ENCODE measurements around the gene VSTM2L.

GRCh38 chr20:37895166-37895565 lies 7.8 kb upstream of the VSTM2L start:
- TF ChIP-seq, protein P1, sequence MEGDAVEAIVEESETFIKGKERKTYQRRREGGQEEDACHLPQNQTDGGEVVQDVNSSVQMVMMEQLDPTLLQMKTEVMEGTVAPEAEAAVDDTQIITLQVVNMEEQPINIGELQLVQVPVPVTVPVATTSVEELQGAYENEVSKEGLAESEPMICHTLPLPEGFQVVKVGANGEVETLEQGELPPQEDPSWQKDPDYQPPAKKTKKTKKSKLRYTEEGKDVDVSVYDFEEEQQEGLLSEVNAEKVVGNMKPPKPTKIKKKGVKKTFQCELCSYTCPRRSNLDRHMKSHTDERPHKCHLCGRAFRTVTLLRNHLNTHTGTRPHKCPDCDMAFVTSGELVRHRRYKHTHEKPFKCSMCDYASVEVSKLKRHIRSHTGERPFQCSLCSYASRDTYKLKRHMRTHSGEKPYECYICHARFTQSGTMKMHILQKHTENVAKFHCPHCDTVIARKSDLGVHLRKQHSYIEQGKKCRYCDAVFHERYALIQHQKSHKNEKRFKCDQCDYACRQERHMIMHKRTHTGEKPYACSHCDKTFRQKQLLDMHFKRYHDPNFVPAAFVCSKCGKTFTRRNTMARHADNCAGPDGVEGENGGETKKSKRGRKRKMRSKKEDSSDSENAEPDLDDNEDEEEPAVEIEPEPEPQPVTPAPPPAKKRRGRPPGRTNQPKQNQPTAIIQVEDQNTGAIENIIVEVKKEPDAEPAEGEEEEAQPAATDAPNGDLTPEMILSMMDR (IDR thresholded peaks at IDR 0.05): no peak
- TF ChIP-seq EZH2phosphoT487 (IDR thresholded peaks at IDR 0.05): no peak
- no peak for TF ChIP-seq EZH2 (IDR thresholded peaks at IDR 0.05)
